GM18861 (cell line): ENCODE results near the gene POU1F1.
"Not testable (repeated sequence)": the region's sequence is repeated elsewhere in the genome, so short reads cannot be mapped to it uniquely, and the experiment has no call there.

ENCODE experiments used
- ATAC-seq: cut with Tn5 transposase; IDR thresholded peaks from one replicate; pipeline ENCODE4 v1.9.1; 2021; ENCODE audit not compliant: unreplicated experiment

The POU1F1 gene

DNA sequence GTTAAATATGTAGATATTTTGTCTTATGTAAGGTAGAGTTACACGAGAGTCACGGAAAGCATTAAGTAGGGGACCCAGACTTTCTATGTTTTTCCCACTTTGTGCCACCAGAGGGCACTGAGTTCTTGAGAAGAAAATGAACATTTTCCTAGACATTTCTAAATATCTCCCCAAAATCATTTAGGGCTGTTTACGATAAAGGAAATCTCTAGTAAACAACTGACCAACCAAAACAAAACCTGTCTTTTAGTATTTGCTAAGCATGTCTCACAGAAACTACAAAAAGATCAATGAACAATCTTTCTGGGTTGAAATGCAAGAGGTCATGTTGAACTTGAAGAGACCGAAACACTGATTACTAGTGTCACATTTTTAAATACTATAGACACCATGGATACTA, 16.1 kb downstream of the POU1F1 start:
- ATAC-seq: peak; percentile 70

DNA sequence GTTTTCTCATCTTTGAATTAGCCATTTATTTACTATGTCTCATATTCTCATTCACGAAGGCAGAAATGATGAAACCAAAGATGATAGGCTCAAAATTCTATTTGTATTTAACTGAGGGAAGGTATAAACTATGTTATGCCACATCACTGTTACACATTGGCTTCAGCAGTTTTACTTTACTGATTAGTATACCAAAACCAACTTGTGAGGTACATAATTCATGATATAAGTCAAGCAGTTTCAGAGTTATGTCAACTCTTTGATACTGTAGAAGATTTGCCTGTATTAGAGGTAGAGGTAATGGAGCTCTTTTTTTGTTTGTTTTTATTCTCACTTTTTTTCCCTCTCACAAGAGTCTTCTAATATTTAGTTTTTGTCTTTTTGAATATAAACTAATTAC, 26.4 kb downstream of the POU1F1 start:
- ATAC-seq: no peak

DNA sequence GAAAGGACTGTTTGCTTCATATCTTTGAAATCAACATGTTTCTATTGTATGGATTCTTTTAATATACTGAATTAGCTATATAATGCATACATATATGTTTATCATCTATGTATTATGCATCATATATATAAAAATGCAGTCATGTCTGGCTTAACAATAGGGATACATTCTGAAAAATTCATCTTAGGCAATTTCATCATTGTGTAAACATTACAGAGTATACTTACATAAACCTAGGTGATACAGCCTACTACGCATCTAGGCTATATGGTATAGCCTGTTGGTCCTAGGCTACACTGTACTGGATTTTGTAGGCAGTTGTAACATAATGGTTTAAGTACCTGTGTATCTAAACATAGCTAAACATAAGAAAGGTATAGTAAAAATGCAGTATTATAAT, 27.6 kb downstream of the POU1F1 start:
- ATAC-seq: no peak

DNA sequence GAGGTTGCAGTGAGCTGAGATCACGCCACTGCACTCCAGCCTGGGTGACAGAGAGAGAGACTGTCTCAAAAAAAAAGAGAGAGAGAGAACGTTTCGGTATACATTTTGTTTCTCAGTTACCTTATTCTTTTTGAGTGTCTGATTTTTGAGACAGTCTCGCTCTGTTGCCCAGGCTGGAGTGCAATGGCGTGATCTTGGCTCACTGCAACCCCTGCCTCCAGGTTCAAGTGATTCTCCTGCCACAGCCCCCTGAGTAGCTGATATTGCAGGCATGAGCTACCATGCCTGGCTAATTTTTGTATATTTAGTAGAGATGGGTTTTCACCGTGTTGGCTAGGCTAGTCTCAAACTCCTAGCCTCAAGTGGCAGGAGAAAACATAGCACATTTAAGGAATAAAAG, 28.2 kb downstream of the POU1F1 start:
- ATAC-seq: not testable (repeated sequence)

DNA sequence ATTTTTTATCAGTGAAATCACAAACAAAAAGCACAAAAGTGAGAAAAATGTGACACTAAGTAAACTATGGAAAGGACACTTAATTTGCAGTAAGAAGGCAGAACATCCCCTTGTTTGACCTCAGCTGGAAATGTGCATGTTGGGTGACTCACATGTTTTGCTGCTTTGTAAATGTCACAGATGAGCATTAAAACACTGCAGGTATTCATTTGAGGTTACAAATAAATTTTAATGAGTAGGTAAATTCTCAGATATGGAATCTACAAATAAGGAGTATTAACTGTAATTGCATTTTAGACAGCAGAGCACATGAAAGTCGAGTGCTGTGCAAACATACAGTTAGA, 29.0 kb downstream of the POU1F1 start:
- ATAC-seq: no peak

DNA sequence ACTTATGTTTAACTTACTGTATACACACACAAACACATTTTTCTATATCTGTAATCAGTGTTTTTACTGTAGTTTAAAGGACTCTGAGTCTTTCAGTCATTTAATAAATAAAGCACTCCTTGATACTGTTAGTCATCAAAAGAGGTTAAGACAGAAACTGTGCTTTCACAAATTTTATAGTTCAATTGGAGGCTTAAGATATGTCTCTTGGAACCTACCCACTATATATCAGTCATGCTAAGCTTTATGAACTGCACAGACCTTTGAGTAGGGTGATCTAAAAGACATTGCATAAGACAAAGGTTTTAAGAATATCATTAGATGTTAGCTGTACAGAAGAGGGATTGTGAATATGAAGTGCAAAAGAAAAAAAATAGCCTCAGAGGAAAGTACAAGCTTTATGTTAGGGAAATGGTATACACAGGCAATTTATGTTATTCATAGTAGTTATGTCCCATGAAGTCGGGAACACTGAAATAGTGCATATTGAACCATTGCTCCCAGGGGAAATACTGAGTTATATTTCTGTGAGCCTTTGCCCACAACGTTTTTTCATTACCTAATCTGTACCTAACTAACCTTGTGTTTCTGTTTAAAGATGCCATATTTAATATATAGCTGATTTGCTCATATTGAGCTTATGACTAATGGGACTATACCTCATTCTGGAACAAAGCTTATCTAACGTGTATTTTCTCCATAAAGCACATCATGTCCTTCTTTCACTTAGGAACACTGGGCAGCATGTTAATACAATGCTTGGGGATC, 29.5 kb downstream of the POU1F1 start:
- no peak for ATAC-seq

DNA sequence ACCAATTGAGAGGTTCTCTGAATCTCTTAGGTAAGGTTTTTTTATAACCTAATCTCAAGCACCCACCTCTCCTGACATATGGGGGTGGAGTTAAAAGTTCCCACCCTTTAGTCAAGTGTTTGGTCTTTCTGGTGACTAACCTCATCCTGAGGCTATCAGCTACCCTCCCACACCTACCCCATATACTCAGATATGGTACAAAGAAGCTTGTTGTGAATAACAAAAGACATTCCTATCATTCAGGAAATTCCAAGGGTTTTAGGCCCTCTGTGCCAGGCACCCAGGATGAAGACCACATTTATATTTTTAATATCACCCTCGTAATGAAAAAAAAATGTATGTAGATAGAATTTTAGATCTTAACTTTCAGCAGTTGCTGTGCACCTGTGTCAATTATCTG, 40.3 kb downstream of the POU1F1 start:
- no peak for ATAC-seq

DNA sequence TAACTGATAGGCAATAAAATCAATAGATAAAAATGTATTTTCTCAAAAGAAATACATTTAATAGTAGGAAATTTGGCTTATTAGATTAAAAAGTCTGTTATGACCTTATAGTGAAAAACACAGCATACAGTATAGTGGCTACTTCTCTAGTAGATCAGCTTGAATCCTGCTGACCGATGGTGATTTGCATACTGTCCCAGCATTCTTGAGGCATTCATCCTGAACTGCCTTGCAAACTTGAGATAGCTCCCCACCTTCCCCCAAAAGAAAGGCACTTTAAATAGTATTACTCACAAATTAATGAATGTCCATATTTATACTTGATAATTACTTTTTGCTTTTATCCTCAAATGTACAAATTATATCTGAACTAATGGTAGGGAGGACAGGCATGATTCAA, 42.6 kb downstream of the POU1F1 start:
- ATAC-seq: no peak

DNA sequence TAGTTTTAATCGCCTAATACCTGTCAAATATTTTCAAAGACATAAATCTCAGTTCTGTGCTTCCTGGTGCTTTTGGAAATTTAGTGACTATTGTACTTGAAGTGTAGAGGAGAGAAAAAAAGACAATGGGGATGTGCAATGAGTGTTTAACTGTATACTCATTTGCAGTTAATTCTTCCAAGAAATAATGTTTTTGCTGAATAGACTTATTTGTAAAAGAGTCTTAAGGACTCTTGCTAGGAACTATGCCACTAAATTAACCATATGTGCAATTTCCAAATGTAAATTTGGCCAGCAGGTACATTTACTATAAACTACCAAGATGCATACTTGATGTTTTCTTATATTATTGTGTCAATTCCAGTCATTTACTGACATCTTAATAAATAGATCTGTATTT, 47.3 kb downstream of the POU1F1 start:
- ATAC-seq: no peak

DNA sequence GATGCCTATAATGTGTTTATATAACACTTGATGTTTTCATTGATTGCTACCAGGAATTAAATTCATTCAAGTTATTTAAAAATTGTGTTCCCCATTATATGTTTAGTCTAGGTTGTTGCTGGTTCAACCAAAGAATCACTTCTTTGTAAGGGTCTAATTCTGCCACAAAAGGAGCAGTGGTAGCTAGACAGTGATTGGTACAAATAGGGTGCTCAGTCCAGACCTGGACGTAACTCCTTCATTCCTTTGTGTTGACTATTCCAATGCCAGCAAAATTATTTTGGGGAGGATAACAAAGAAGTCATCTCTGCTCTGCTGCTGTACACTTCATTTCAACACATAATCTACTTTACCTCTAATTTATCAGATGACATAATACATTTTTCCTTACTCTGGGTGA, 48.1 kb downstream of the POU1F1 start:
- no peak for ATAC-seq

DNA sequence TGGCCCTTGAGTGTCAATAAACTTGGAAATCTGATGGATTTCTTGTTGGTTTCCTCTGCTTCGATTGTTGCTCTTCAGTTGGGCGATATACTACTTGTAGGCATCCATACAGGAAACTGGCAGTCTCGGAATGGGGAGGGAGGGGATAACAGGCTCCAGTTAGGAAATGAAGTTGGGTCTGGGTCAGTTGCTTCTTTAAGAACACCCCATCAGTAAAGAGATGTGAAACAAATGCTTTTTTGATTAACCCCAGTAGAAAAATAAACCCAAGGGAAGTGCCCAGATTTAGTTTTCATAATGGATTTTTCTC, 48.6 kb downstream of the POU1F1 start:
- no peak for ATAC-seq

DNA sequence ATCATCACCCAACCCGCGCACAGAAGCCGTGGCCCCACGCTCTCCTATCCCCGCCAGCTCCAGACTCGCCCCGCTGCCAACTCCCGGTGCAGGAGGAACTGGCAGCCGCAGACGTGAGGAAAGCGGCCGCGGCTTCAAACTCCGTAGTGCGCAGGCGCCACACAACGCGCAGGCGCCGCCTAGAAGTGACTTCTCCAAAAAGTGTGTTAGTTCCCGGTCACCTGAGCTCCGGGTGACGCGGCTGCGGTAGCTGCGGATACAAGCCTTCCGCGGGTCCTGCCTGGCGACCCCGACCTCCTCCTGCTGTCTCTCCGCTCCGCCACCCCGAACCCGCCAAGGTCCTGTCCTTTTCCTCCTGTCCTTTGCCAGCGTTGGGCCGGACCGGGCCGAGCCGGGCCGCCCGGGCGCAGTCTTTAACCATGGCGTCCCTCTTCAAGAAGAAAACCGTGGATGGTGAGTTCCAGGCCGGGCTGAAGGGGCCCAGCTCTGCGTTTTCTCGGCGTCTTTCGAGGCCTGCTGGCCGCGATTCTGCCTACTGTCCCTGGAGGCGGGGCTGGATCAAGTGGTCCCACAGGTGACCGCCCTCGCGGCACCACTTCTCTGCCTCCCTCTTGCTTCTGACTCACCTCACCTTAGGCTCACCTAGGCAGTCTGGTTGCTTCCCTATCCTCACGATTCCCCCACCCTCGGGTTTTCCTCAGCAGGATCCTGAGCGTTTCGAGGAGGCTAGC, 49.1 kb downstream of the POU1F1 start, which contains the start of gene CHMP2B:
CHMP2B (plus strand) TSS at position 206 of the 731 bp plus-strand sequence; CDS start at position 420, 214 bp downstream.
- peak; percentile 95 for ATAC-seq

DNA sequence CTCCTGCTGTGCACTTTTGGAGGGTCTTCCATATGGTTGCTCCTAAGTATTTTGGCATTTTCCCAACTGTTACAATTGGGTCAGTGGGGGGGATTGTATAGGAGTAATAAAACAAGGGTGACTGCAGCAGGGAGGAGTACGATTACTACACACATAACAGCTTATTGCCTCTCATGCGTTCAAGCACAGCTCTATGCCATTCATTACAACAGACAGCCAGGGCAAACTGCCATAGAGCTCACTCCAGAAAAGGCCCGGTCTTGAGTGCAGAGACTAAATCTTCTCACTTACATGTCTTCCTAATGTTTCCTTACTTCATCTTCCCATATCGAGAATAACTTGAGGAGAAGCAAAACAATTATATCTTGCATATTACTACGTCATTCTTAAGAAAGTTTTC, 50.7 kb downstream of the POU1F1 start:
- no peak for ATAC-seq

DNA sequence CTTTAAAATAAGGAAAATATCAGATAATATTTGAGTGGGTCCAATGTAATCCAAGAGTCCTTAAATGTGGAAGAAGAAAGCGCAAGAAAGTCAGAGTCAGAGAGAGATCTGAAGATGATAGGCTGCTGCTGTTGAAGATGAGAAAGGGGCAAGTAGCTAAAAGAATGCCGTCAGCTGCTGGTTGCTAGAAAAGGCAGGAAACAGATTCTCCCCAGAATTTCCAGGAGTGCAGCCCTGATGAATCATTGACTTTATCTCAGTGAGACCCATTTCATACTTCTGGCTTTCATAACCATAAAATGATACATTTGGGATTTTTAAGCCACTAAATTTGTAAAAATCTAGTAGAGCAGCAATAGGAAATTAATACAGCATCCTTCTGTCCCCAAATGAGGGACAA, 56.8 kb downstream of the POU1F1 start:
- ATAC-seq: no peak

DNA sequence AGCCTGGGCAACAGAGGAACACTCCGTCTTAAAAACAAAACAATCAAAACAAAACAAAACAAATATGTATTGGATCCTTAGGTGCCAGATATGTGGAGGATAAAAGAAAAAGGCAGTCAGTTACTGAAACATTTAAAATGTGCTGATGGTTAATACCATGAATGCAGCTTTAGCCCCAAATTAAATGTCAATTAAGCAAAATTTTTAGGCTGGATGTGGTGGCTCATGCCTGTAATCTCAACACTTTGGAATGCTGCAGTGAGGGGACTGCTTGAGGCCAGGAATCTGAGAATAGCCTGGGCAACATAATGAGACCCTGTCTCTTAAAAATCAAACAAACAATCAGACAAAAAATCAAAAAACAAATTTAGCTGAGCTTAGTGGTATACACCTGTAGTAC, 57.8 kb downstream of the POU1F1 start:
- ATAC-seq: no peak
